ENCODE results near the gene TBC1D20. TPM values are rescaled to one million over a fixed set of nuclear protein-coding genes. Genes with fewer than 3 reads are reported as not detected.

TBC1D20 gene
- total RNA-seq, 1 experiment from 2014 or later = 42.1 TPM

- peaks cover 11% of the 10 kb centered on the region for H3K36me3 ChIP-seq (ENCODE audit: control insufficient read depth, insufficient read depth, low read length)
- intact Hi-C loops (cut with micrococcal nuclease; ENCODE audit: unreplicated experiment) = no loop called here
- ChIA-PET CTCF (no interaction called here), POLR2A (no interaction called here)
- DNase-seq (ENCODE audit: low read depth, low spot score) (no peak), ATAC-seq (no peak)
- in situ Hi-C loops (cut with HindIII; ENCODE audit: low pct_unique_long_range_greater_than_20kb, low sequenced_read_pairs) = no loop called here
- no peaks in the 10 kb centered on the region for H3K9me3 ChIP-seq (ENCODE audit: control insufficient read depth, insufficient read depth, low read depth, low read length)
- no peaks in the 10 kb centered on the region for H3K27me3 ChIP-seq (ENCODE audit: control insufficient read depth, insufficient read depth, low read length)
- no TSS peak for BruUV-seq (replicated peaks)
- no peak overlapping the region for H3K4me3 ChIP-seq (ENCODE audit: low read depth in 2 of 2, low read length in 2 of 2)
- H3K4me1 ChIP-seq (ENCODE audit: control insufficient read depth, insufficient read depth, low read length) = peaks cover 14% of the 10 kb centered on the region
- no peak overlapping the region for H3K27ac ChIP-seq (ENCODE audit: low read length)
- TF ChIP-seq TCF7L2 (IDR thresholded peaks at IDR 0.05; ENCODE audit: low read depth, low read length) (no peak), POLR2AphosphoS5 (IDR thresholded peaks at IDR 0.05; ENCODE audit: low read depth, low read length) (no peak), REST (IDR thresholded peaks at IDR 0.05; ENCODE audit: insufficient read depth in 1 of 2, low read depth in 2 of 2, low read length in 1 of 2) (no peak), SIN3A (IDR thresholded peaks at IDR 0.05; ENCODE audit: borderline replicate concordance, insufficient read depth, low read depth, low read length) (no peak)
- TF ChIP-seq, protein P1, sequence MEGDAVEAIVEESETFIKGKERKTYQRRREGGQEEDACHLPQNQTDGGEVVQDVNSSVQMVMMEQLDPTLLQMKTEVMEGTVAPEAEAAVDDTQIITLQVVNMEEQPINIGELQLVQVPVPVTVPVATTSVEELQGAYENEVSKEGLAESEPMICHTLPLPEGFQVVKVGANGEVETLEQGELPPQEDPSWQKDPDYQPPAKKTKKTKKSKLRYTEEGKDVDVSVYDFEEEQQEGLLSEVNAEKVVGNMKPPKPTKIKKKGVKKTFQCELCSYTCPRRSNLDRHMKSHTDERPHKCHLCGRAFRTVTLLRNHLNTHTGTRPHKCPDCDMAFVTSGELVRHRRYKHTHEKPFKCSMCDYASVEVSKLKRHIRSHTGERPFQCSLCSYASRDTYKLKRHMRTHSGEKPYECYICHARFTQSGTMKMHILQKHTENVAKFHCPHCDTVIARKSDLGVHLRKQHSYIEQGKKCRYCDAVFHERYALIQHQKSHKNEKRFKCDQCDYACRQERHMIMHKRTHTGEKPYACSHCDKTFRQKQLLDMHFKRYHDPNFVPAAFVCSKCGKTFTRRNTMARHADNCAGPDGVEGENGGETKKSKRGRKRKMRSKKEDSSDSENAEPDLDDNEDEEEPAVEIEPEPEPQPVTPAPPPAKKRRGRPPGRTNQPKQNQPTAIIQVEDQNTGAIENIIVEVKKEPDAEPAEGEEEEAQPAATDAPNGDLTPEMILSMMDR (IDR thresholded peaks at IDR 0.05) = no peak
Measured at GRCh38 chr20:412081-412480, 50.3 kb downstream of the TBC1D20 start.

GRCh38 chr20:409697-410559, 52.4 kb downstream of the TBC1D20 start:
- Histone ChIP-seq H3K27me3 (ENCODE audit: control insufficient read depth, insufficient read depth, low read length) (no peaks in the 10 kb centered on the region), H3K4me3 (ENCODE audit: low read depth in 2 of 2, low read length in 2 of 2) (peak overlapping the region; percentile 90 to 94), H3K4me1 (ENCODE audit: control insufficient read depth, insufficient read depth, low read length) (peaks cover 18% of the 10 kb centered on the region), H3K36me3 (ENCODE audit: control insufficient read depth, insufficient read depth, low read length) (peaks cover 11% of the 10 kb centered on the region), H3K27ac (ENCODE audit: low read length) (peak overlapping the region; percentile 92), H3K9me3 (ENCODE audit: control insufficient read depth, insufficient read depth, low read depth, low read length) (no peaks in the 10 kb centered on the region)
- intact Hi-C loops (cut with micrococcal nuclease; ENCODE audit: unreplicated experiment) (loop anchor here (2.0 kb wide), 1 partner anchor 63 kb away; the partner anchor contains the start of gene NRSN2), in situ Hi-C loops (cut with HindIII; ENCODE audit: low pct_unique_long_range_greater_than_20kb, low sequenced_read_pairs) (no loop called here)
- CTCF ChIA-PET = no interaction called here
- ATAC-seq = no peak
- TSS peak; percentile 68 for BruUV-seq (replicated peaks)
- TF ChIP-seq, protein P1 (IDR thresholded peaks at IDR 0.05) = no peak
- TF ChIP-seq TCF7L2 (IDR thresholded peaks at IDR 0.05; ENCODE audit: low read depth, low read length) = no peak
- no peak for TF ChIP-seq POLR2AphosphoS5 (IDR thresholded peaks at IDR 0.05; ENCODE audit: low read depth, low read length)
- TF ChIP-seq REST (IDR thresholded peaks at IDR 0.05; ENCODE audit: insufficient read depth in 1 of 2, low read depth in 2 of 2, low read length in 1 of 2) = no peak
- no peak for TF ChIP-seq SIN3A (IDR thresholded peaks at IDR 0.05; ENCODE audit: borderline replicate concordance, insufficient read depth, low read depth, low read length)
- POLR2A ChIA-PET = interaction anchor here (0.7 kb wide), 2 partner anchors 29 to 55 kb away, joined by 6 read pairs; no protein-coding TSS in a partner anchor
- DNase-seq (ENCODE audit: low read depth, low spot score) = no peak
